Endometrial microvascular endothelial cells (primary cell): ENCODE data around the gene SMAD2. TPM values are rescaled to one million over a fixed set of nuclear protein-coding genes. Genes with fewer than 3 reads are reported as not detected.
"Not testable (repeated sequence)": the region's sequence is repeated elsewhere in the genome, so short reads cannot be mapped to it uniquely, and the experiment has no call there.

Source experiments
- in situ Hi-C: cut with HindIII; loops from 2 replicates; pipeline ENCODE4 v1.10.0; 2017; ENCODE audit warnings: low sequenced_read_pairs, low pct_unique_long_range_greater_than_20kb; ENCODE audit errors: inconsistent ontology term
- total RNA-seq: library from RNA; depleted of rRNA; stranded (reverse); fragments of >200 nt; gene quantifications from one replicate; pipeline ENCODE4 v1.2.3, GENCODE V29; 2015; ENCODE audit errors: inconsistent ontology term

SMAD2 gene
- total RNA-seq, 1 donor from 2014 or later: 121 TPM

DNA sequence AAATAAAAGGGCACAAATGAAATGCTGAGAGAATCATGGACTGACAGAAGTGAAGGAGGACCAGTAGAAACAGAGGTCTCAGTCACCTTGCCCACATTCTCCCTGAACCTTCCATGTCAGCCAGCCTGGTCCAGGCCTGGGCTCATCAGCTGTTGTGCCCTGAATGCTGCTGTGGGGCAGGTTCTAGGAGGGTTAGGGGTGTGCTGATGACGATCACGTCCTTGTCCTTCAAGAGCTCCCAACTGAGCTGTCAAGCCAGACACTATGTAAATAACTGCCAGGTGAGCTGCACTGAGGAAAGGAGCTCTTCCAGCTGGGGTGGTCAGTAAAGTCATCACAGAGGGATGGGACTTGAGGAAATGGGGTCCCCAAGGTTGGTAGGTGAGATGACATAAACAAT is 156.5 kb downstream of the SMAD2 start:
- in situ Hi-C loops: no loop called here

DNA sequence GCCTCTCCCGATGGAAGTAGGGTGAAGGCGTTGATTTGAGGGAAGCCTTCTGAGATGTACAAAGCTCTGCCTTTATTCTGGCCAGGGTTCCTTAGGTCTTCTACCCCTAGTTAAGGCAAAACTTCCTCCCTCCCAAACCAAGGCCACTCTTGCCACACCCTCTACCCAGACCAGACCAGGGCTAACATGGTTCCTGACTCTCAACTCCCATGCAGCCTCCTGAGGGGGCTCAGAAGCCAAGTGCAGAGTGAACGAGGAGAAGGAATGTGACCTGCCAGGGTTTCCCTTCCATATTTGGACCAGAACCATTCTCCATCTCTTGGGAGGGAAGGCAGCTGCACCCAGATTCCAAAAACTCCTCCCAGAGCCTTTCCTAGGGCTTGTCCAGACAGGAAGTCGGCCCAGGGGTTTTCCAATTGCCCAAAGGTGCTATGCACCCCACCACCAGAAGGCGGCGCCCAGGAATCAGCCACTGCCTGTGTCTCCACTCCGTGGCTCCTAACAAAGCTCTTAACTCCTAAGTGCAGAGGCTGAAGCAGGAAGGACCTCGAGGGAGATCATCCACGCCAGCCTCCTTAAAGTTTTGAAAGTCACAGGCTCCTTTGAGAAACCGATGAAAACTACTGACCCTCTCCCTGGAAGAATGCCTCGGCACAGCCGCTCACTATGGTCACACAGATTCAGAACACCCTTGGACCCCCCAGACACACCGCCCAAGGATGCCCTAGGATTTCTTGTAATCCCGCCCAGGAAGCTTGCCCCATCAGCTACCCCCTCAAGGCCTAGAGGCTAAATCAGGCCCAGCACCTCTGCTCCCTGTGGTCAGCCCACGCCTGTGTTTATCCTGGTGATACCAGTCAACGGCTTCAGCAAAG is 157.8 kb downstream of the SMAD2 start:
- in situ Hi-C loops: no loop called here

DNA sequence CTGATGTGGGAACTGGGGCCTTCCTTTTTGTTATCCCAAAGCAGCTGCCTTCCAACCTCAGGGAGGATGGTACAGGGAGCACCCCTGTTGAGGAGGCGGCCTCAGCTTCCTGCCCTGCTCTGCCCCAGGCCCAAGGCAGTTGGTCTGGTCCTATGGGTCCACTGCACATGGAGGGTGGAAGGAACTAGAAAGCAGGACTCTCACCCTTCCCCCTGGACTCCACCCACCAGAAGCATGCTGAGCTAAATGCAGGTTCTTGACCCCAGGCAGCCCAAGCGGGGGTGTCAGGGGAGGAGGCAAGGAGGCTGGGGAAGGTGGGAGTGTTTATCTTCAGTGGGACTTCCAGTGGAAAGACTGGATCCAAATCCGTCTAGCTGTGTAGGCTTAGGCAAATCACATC is 158.5 kb downstream of the SMAD2 start:
- in situ Hi-C loops: no loop called here

DNA sequence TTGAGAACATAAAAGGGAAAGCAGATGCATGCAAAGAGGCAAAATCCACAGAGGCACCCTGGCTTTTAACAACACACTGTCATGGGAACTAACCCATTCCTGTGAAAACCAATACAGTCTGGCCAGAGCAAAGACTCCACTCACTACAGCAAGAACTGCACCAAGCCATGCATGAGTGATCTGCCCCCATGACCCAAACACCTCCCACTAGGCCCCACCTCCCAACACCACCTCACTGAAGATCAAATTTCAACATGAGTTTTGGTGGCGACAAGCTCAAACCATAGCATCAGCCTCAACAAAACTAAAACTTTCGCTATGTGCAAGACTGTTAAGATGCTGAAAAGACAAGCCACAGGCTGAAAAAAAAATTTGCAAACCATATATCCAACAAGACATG is 162.8 kb downstream of the SMAD2 start:
- in situ Hi-C loops: no loop called here

DNA sequence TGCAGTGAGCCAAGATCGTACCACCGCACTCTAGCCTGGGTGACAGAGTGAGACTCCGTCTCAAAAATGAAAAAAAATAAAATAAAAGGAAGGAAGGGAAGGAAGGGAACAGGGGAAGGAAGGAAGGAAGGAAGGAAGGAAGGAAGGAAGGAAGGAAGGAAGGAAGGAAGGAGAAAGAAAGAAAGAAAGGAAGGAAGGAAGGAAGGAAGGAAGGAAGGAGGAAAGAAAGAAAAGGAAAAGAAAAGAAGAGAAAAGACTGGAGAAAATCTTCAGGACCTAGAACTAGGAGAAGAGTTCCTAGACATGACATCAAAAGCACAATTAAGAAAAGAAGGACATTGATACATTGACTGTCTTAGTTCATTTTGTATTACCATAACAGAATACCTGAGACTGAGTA is 163.3 kb downstream of the SMAD2 start:
- in situ Hi-C loops: not testable (repeated sequence)
